Stimulated activated CD8-positive, alpha-beta memory T cell treated with anti-CD3 and anti-CD28 coated beads, Interleukin-12 subunit alpha, Interleukin-12 subunit beta, amount 100 ng/mL, for 1 hour (primary cell): ENCODE data around the gene SLAMF7.

ENCODE experiments used
- DNase-seq: peaks from one replicate; pipeline ENCODE4 v3.0.0-alpha.2; 2020; ENCODE audit warnings: low read depth

Gene SLAMF7

DNA sequence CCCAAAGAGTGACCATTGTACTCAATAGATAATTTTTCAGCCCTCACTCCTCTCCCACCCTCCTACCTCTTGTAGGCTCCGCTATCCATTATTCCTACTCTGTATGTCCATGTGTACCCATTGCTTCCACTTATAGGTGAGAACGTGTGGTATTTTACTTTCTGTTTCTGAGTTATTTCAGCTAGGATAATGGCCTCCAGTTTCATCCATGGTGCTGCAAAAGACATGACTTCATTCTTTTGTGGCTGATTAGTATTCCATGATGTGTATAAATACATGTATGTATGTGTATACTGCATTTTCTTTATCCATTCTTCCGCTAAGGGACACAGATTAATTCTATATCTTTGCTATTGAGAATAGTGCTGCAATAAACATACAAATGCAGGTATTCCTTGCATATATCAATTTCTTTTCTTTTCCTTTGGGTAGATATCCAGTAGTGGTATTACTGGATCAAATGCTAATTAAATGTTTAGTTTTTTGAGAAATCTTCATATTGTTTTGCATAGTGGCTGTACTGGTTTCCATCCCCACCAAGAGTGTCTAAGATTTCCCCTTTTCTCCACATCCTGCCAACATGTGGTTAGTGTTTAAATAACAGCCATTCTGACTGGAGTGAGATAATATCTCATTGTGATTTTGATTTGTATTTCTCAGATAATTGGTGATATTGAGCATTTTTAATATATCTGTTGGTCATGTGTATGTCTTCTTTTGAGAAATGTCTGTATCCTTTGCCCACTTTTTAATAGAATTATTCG is 61.8 kb downstream of the SLAMF7 start:
- no peak for DNase-seq

DNA sequence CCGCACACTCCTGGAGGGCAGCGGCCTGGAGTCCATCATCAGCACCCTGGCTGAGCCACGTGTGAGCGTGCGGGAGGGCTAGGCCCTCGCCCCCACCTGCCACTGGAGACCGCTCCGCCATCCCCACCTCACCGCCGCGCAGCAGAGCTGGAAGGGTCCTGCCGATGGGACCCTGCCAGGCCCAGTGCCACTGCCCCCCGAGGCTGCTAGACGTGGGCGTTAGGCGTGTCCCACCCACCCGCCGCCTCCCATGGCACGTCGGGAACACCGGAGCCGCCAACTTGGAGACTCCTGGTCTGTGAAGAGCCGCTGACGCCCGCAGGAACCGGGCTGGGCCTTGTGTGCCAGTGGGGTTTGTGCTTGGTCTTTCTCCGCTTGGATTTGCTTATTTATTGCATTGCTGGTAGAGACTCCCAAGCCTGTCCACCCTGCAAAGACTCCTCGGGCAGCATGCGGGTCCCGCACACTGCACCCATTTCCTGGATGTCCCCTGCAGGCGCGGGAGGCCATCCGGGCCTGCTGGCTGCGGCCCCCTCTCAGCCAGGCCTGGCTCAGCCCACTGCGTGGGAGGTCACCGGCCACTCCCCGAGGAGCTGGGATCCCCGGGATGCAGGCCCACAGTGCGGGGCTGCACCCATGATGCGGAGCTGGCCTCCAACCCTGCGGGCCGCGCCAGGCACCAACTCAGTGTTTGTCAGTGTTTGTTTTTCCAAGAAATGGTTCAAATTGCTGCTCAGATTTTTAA is 63.0 kb downstream of the SLAMF7 start:
- DNase-seq = no peak
